ENCODE results near the gene LAMA5.

LAMA5 gene

DNA sequence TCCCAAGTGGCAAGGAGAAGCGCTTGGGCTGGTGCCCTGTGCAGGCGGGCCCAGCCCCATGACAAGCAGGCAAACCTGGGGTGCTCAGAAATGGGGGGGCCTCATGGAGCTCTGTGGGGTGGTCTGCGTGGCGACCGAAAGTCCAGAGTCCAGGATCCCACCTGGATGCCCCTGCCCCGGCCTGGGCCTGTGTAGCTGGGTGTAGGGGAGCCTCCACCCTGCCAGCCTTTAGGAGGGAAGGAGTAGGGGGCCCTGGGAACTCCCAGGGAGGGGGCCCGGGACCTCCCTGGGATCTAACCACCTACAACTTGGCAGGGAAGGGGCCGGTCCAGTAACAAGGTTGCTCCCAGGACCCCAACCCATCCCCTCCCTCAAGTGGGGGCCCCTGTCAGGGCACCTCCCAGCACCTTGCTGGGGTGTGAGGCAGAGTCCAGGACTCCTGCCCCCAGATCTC, 4.5 kb upstream of the LAMA5 start:
- in situ Hi-C loops (cut with HindIII; ENCODE audit: low sequenced_read_pairs): no loop called here

DNA sequence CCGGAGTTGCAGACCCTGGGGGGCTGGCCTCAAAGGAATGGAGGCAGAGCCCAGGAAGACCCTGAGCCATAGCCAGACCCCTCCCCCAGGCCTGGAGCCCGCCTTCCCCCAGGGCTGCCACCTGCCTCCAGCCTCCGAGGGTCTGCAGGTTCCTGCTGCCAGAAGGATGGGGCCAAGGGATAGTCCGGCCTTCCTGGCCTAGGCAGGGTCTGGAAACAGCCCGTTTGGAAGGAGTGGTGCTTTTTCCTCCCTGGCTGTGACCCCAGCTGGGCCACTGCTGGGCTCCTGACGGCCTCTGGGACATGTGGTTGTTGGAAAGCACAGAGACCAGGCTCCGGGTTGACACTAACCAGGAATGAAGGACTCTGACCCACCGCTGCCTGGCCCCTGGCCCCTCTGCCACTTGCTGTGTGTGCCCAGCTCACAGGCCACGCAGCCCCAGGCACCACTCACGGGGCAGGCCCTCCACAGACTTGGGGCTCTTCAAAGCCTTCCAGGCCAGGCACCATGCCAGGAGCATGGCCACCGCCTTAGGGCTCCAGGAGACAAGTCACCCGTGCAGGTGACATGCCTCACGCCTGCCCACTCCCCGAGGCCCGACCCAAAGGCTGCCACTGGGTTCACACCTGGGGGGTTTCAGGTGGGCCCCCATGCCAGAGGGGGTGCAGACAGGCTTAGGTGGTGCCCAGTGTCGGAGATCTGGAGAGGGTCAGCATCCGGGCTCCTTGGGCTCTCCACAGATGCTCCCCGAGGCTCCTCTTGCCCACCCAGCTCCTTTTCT, 3.9 kb upstream of the LAMA5 start:
- in situ Hi-C loops (cut with HindIII; ENCODE audit: low sequenced_read_pairs): no loop called here

DNA sequence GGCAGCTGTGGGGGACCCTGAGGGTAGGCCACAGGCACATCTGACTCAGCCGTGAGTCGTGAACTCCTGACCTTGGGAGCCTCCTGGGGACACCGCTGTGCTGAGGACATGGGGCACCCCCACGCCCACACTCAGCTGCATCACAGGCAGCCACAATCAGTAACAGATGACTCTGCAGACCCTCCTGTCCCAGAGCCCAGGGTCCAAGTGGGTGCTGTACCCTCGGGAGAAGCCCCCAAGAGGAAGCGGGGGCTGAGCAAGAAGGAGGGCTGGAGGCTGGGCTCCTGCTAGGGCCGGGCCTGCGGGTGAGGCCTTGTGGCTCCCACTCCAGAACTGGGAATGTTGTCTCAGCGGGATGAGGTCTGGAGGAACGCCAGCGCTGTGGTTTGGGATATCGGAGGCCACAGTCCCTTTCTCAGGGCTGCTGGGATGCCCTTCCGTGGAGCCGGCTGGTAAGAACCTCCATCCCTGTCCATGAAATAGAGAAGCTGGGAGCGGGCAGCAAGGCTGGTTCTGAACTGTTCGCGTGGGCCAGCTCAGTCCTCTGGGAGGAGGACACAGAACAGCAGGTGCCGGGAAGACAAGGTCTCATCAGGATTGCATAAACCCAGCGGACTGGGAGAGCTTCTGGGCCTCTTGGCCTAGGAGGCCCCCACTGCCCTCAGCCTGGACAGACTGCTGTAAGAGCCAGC, 3.1 kb upstream of the LAMA5 start:
- in situ Hi-C loops (cut with HindIII; ENCODE audit: low sequenced_read_pairs): no loop called here

DNA sequence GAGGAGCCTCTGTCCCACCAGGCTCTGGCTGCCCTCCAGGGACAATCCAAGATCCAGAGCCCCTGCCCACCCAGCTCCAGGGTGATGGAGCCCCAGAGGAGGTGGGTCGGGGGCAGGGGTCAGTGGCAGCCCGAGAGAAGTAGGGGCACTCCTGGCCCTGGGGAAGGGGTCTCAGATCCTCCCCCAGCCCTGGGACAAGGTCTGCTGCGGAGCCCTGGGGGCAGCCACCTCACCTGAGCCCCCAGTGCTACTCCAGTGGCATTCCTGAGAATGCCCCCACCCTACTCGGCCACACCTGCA, 2.7 kb upstream of the LAMA5 start:
- in situ Hi-C loops (cut with HindIII; ENCODE audit: low sequenced_read_pairs): no loop called here

DNA sequence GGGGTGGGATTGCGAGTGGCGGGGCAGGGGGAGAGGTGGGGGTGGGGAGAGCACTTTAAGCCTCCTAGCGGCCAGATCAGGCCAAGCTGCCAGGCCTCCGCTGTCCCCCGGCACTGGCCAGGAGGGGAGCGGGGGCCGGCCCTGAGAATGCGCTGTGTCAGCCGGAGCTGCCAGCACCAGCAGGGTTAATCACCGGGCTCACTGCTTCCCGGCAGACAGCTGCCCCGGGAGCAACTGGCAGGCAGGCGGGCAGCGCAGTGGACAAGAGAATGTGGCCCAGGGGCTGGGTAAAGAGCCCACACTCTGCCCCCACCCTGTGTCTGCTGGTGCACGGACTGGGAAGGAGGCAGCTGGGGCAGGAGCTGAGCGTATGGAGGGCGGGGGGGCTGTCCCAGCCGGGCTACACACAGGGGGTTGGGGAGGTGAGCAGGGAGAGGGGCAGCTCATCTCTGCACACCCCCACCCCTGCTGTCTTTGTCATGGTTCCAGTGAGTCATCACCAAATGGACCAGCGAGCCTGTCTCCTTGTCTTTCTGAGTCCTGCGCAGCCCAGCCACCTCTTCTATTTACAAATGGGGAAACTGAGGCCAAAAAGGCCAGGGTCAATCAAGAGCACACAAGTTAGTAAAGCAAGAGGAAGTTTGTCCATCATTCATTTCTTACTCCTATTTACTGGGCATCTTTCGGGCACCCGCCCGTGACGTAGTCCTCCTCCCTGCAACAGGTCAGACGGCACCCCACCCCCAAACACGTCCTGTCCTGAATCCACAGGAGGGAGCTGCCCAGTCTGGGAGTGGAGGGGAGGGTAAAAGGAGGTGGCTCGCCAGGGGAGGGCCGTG, 2.1 kb upstream of the LAMA5 start:
- in situ Hi-C loops (cut with HindIII; ENCODE audit: low sequenced_read_pairs): no loop called here

DNA sequence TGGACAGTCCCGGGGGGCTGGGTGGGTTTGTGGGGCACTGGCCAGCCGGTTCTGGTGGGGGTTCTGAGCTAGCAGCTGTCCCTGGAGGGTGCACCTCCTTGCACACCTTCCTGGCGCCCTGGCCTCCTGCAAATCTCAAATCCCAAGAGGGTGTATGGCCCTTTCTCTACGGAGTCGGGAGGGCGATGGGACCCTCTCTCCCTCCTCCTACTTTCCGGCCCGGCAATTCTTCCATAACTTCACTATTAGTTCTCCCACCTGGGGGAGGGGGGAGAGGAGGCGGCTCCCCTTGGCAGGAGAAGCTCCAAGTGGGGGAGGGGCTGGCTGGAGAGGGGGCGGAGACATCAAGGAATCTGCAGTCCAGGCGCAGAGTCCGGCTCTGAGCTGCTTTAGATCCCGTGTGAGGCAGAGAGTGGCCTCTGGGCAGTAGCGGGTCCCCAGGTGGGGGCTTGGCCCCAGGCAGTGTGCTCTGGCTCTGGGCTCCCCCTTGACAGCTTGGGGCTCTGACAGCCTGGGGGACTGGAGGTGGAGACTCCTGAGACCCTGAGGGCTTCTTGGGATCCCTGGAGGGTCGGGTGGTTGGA, 1.4 kb upstream of the LAMA5 start:
- in situ Hi-C loops (cut with HindIII; ENCODE audit: low sequenced_read_pairs): no loop called here

DNA sequence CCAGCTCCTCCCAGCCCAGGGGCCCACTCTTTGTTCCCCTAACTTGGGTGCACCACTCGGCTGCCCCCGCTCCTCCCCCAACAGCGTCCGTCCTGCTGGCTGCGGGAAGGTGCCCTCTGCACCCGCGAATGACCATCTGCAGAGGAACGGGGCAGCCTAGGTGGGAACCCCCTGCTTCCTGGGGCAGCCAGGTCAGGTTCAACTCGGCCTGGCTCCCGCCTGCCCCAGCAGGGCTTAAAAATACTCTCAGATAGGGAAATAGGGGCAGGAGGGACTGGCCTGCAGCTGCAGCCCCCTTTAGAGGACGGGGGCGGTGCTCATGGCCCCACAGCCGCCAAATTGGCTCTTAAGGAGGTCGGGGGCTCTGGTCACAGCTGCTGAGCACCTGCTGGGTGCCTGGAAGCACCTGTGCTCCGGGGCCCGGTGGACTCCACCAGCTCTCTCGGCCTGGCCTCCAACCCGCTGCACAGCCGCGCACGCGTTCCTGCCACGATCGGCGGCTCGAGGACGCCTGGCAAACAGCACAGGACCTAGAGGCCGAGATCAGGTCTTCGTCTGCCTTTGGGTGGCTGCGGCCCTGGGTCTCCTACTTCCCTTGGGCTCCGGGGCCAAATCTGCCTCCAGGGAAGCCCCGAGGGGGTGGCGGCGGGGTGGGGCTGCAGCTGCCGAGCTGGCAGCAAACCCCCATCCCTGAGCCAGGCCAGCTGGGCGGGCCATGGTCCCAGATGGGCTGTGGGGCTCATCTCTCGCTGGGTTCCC, 700 bp upstream of the LAMA5 start:
- in situ Hi-C loops (cut with HindIII; ENCODE audit: low sequenced_read_pairs): no loop called here

DNA sequence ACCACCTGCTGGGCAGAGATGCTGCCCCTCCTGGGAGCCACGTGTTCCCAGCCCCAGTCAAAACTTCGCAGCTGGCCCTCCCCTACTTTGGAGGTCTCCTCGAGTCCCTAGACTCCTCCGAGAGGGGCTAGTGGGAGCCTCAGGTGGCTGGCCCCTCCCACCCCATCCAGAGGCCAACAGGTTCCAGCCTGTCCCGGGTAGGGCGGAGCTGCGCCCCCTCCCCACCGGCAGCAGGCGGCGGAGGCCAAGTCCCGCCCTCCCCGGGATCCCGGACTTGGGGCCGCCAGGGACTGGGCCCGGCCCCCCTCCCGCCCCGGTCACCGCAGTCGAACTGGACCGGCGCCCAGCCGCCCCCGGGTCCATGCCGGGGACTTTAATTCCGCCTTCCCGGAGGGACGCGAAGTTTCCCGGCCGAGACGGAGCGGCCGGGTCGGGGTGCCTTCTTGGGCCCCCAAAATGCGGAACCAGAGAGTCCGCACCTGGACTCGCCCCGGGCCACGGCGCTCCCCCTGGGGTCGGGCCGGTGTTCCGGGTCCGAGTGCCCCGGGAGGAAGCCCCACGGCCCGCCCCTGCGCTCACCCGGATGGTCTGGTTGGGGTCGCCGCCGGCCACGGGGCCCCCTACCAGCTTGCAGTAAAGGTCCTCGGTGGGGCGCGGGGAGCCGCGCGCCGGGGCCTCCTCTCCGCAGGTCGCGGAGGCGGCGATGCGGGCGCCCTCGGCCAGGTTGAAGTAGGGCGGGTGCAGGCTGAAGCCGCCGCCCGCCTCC, 559 bp downstream of the LAMA5 start:
- in situ Hi-C loops (cut with HindIII; ENCODE audit: low sequenced_read_pairs): no loop called here

DNA sequence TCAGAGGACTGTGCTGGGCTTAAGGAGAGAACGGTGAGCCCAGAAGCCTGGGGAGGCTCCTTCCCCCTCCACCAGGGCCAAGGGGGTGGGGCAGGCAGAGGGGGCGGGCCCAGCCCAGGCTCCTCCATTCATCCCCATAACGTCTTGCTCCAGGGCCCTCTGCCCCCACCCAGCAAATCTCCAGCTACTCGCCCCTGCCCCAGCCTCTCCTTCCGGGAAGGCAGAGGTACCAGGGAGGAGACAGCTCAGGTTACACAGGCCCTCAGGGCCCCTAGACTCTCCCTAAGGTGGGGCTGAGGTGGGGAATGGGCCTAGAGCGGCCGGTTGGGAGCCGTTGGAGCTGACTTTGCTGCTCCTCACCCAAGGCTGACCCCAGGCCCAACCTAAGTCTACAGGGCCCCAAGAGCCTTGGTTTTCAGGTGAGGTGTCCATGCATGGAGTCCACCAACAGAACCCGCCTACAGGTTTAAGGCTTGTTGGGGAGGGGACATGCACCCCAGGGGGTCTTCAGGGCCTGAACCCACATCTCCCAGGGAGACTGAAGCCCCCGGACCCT, 1.2 kb downstream of the LAMA5 start:
- in situ Hi-C loops (cut with HindIII; ENCODE audit: low sequenced_read_pairs): no loop called here

DNA sequence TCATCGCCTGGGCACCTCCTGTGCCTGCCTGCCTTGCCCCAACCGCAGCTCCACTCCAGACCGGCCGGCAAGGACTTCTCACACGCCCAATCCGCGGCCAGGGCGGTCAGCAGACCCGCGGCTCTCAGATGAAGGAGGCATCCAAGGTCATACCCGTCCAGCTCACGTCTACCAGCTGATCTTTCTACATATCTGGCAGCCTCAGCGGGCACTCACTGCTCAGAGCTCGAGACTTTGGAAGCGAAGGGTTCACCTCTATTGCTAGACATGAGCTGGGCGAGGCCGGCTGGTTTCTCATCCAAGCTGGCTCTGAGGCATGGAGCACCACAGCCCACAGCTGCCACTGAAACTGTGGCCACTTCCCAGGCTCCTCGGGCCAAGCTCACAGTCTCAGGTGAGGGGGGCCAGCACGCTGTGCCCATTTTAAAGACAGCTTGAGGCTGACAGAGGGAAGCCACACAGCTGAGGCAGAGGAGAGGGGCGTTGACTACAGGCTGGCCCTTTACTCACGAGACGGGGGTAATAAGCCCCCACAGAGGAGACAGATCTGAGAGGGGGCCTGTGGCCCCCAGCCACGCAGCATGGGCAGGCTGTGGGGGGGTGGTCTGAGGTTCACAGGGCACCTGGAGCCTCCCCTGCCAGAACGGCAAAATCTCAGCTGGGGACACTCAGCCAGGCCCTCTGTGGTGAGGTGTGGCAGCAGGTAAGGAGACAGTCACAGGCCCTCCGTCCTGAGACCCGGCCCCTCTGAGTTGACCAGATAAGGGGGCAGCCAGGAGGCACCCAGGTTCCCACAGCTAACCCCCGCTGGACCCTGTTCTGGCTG, 2.0 kb downstream of the LAMA5 start:
- in situ Hi-C loops (cut with HindIII; ENCODE audit: low sequenced_read_pairs): no loop called here

DNA sequence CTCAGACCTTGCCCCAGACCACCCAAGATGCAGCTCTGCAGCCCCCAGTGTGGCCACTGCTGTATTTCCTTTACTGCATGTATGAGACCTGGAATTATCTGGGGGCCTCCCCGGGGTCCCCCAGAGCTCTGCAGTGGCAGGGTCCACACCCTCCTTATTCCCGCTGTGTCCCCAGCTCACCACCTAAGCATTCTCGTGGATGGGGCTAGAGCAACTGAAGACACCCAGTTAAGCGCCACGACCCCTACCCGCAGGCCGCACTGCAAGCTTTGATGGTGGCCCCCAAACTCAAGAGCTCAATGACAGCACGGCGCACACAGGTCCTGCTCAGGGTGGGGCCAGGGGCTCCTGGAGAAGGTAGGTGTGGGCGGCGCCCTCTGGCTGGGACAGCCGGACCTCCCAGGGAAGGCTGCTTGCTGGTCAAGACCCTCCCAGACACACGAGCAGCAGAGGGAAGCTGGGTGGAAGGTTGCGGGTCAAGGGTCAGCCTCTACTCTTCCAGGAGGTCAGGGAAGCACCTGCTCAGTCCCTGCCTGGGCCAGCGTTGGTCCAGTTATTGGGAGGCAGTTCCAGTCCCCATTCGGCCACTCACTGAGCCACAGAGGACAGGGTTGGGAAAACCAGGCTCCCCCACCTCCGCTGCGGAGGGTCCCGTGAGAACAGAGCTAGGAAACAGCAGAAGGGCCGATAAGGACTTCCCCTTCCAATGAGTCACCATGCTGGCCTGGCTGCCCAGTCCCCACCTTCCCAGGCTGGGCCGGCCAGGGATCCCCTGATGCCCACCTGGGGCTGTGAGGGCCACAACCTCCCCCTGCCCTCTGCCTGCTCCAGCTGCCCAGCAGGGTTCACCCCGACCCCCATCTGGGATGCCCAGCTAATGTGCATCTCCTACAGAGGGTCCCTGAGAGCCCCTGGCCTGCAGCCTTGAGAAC, 2.9 kb downstream of the LAMA5 start:
- in situ Hi-C loops (cut with HindIII; ENCODE audit: low sequenced_read_pairs): no loop called here

DNA sequence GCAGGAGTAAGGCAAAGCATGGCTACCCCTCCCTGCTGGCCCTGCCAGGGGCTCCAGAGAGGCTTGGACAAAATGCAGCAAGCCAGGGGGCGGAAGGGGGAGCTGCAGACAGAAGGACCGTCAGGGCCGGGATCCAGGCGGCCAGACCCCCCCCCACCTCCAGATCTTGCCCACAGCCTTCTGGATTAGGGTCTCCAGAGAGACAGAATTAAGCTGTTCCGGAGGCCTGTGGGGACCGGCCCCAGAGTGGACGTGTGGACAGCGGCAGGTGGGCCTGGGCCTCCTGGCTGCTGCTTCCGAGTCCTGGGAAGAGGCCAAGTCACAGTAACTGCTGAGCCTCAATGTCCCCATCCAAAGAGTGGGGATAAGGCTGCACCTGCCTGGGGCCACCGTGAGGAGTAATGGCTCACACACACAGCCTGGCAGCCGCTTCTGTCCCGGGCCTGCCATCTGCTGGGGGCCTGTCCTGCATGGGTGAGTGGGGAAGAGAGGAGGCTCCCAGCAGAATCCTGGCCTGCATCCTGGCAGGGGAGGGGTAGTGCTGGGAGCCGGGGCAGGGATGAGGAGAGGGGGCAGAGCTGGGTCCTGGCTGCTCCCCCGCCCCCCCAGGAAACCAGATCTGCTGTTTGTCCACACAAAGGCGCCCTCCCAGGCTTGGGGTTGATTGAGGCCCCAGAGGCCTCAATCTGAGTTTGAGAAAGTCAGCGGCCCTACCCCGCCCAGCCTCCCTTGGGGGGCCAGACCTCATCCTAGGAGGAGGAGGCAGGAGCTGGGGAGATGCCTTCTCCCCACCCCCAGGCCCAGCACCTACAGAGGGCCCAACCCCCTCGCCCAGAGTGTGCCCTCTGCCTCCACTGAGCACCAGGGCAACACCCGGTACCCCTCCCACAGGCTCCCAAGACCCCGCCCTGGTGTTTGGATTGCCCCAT, 3.9 kb downstream of the LAMA5 start:
- in situ Hi-C loops (cut with HindIII; ENCODE audit: low sequenced_read_pairs): no loop called here

DNA sequence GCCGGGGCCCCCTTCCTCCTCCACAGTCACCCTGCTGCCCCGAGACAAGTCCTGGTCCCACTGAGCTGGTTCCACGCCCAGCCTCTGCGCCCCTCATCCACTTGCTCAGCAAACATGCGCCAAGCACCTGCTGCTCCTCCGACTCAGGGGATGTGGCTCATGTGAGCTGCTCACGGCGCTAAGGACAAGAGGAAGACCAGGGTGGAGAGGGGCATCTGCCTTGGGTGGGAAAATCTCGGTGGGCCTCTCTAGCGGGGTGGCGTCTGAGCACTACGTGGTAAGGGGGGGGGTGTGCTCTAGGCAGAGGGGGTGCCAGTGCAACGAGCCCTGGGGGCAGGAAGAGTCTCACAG, 4.5 kb downstream of the LAMA5 start:
- in situ Hi-C loops (cut with HindIII; ENCODE audit: low sequenced_read_pairs): no loop called here

DNA sequence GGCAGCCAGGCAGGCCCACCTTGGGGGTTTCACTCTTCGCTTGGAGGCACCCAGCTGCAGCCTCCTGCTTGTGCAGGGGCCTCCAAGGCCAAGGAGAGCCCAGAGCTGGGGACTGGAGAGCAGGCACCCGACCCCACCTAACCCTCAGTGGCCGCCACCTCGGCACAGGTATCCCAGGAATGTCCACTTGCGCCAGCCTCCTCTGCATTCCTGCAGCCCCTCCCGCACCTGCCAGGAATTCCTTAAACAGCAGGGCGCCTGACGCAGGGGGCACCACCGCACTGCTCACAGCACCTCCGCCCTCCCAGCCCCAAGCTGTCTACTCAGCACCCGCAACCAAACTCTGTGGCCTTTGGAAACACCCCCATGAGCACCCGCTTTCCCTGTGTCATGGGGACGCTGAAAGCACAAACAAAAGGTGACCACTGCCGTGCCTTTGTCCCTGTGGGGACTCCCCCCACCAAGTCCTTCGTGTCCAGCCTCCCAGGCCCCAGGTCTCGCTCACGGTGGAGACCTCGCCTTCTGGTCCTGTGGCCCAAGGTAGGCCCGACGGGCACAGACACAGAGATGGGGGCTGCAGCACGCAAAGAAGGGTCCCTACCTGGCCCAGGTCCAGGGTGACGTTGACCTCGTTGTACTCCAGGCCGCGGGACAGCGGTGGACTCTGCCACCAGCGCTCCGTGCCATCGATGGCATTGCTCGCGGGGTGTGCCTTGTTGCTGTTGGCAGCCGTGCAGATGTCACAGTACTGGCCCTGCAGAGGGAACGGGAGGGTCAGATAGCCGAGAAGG, 5.1 kb downstream of the LAMA5 start:
- in situ Hi-C loops (cut with HindIII; ENCODE audit: low sequenced_read_pairs): no loop called here

DNA sequence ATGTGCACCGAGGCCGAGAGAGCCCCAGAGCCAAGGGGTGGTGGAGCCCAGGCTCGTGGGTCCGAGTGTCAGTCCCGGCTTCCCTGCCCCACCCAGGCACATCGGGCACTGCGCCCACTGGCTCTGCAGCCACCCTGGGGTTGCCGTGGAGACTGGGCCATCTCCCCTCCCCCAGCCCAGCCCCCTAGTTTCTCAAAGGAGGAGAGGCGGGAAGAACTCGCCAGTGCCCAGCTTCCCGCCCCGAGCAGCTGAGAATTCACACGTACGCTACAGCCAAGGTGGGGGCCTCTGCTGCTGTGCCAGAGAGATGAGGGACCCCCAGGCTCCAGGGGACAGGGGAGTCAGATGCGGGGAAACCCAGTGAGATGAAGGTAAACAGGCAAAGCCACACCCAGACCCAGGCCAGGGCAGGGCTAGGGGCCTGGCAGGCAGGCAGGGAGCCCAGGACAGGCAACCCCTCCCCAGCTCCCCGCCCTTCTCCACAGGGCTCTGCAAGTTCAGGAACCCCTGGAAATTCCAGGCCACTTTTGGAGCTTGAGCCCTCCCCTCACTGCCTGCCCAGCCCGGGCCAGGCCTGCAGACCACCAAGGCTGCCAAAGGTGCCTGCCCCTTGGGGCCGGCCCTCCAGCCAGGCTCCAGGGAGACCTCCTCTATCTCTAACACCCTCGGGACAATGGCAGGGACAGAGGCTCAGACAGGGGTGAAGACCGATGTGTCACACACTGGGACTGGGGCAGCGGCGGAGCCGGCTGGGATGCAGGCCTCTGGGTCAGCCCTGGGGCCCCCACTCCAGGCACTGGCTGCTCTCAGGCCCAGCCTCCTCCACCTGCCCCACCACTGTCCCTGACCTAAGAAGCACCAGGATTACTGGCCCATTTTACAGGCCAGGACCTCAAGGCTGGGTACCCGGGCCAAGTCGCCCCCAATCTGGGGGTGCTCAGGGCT, 6.0 kb downstream of the LAMA5 start:
- in situ Hi-C loops (cut with HindIII; ENCODE audit: low sequenced_read_pairs): no loop called here
